ENCODE data around the gene TOB2. TPM values are rescaled to one million over a fixed set of nuclear protein-coding genes. Genes with fewer than 3 reads are reported as not detected.

The TOB2 gene
- total and polyA plus RNA-seq, 9 of the 15 experiments (the other 6 are each of a cell fraction or from before 2014, with no cell fraction given) = 3.3 to 20.5 (median 7.3) TPM

- no peak for TF ChIP-seq CREB5 (CRISPR knock-in tag; IDR thresholded peaks at IDR 0.05)
Observed at GRCh38 chr22:41485033-41485432, 38.4 kb upstream of the TOB2 start (continued).

GRCh38 chr22:41482319-41482935 lies 35.8 kb upstream of the TOB2 start:
- CTCF ChIA-PET (ENCODE audit: low intra/inter-chr PET ratio) = no interaction called here
- FAIRE-seq (peak; percentile 42), ATAC-seq (peak; percentile 75), DNase-seq (ENCODE audit: extremely low read depth in 1 of 4, low spot score in 3 of 4) (peak in 2 of 4 experiments; percentile 26 to 27)
- POLR2A ChIA-PET = interaction anchor here (0.5 to 1.6 kb wide), 4 partner anchors 9 to 99 kb away, joined by 3 to 5 read pairs (median 3); partner anchors contain the start of genes ACO2 and PHF5A
- Histone ChIP-seq H3K4me1 (replicated peaks in 1 of 2; ENCODE audit: control insufficient read depth in 2 of 2, insufficient read depth in 2 of 2, low read length in 2 of 2) (peaks cover 12 to 13% of the 10 kb centered on the region in 2 experiments), H2AFZ (ENCODE audit: low read depth, low read length) (no peak overlapping the region), H3K9me3 (replicated peaks; ENCODE audit: control insufficient read depth, insufficient read depth, low read depth, low read length) (no peaks in the 10 kb centered on the region), H3K4me3 (no peak overlapping the region), H3K79me2 (ENCODE audit: control insufficient read depth, insufficient read depth, low read length) (peaks cover 93% of the 10 kb centered on the region), H3K4me2 (ENCODE audit: insufficient read depth, low read length) (no peak overlapping the region), H3K9me1 (ENCODE audit: control insufficient read depth, insufficient read depth, low read length) (peaks cover 4% of the 10 kb centered on the region), H3K27me3 (ENCODE audit: control insufficient read depth in 2 of 2, insufficient read depth in 2 of 2, low read length in 2 of 2) (no peaks in the 10 kb centered on the region), H4K20me1 (replicated peaks; ENCODE audit: control insufficient read depth, insufficient read depth, low read length) (peaks cover 44% of the 10 kb centered on the region), H3K27ac (ENCODE audit: extremely low read depth, low read depth, low read length) (no peak overlapping the region; the same call in 2 of the 3 replicates), H3K36me3 (ENCODE audit: control insufficient read depth, insufficient read depth, low read length) (peaks cover 53% of the 10 kb centered on the region; the same call in 2 of the 3 replicates), H3K9ac (ENCODE audit: insufficient read depth in 1 of 2, low read depth in 2 of 2, low read length in 2 of 2) (peak overlapping the region in 1 of 2 experiments; percentile 67; a peak in 2 of 4 replicates)
- intact Hi-C loops (cut with micrococcal nuclease) (no loop called here), in situ Hi-C loops (cut with MboI) (no loop called here)
- 0% methylated on average over 2 of the region's 2 CpGs for WGBS (ENCODE audit: insufficient coverage, low coverage, missing lambda C conversion rate)
- BruUV-seq (replicated peaks) = no TSS peak
- TF ChIP-seq CEBPB (tag; IDR thresholded peaks at IDR 0.05) (no peak), NFE2L1 (tag; IDR thresholded peaks at IDR 0.05; ENCODE audit: borderline replicate concordance, low read depth) (no peak), LEF1 (IDR thresholded peaks at IDR 0.05) (no peak), SPI1 (IDR thresholded peaks at IDR 0.05; ENCODE audit: borderline replicate concordance, low read depth, low read length) (peak; percentile 68; the same call in 1 of the 2 replicates), ZBTB8A (IDR thresholded peaks at IDR 0.05; ENCODE audit: partially characterized antibody) (no peak), ZFP36 (IDR thresholded peaks at IDR 0.05; ENCODE audit: low read depth, low read length, partially characterized antibody) (peak; percentile 80), PHF21A (IDR thresholded peaks at IDR 0.05; ENCODE audit: borderline replicate concordance, low read depth) (no peak), SNRNP70 (optimal IDR thresholded peaks at IDR 0.05; ENCODE audit: low read depth, low read length) (no peak), GATA2 (CRISPR knock-in tag; IDR thresholded peaks at IDR 0.05) (no peak), TCF3 (CRISPR knock-in tag; IDR thresholded peaks at IDR 0.05) (peak; percentile 28; the same call in 1 of the 2 replicates), EP300 (IDR thresholded peaks at IDR 0.05; ENCODE audit: low read length) (no peak), ZBTB1 (CRISPR knock-in tag; IDR thresholded peaks at IDR 0.05; ENCODE audit: borderline replicate concordance, low read depth) (no peak), PKNOX1 (IDR thresholded peaks at IDR 0.05) (no peak), BRD9 (IDR thresholded peaks at IDR 0.05; ENCODE audit: low read depth, partially characterized antibody) (peak; percentile 84), HES1 (IDR thresholded peaks at IDR 0.05; ENCODE audit: low read depth) (no peak), TFAP4 (CRISPR knock-in tag; IDR thresholded peaks at IDR 0.05; ENCODE audit: borderline replicate concordance) (0 out of 2 replicates have a peak, but pooled peaks have one; percentile 21), NFIC (IDR thresholded peaks at IDR 0.05) (no peak)

Measured in K562 (cell line).